A549 (cell line): Measurements from ENCODE around the gene ARHGEF38.
"Not testable (repeated sequence)": the region's sequence is repeated elsewhere in the genome, so short reads cannot be mapped to it uniquely, and the experiment has no call there.

Experiments
- CEBPB ChIP-seq, 2 experiments: fragments of >200 bp in 1 of 2; sonication (Bioruptor Twin) in 1 of 2; formaldehyde crosslinking in 1 of 2; IDR thresholded peaks; 2 replicates each; pipeline ENCODE4 v1.6.1; 2012 to 2016
- CTCF ChIP-seq: fragments of >200 bp; sonication (Bioruptor Twin); formaldehyde crosslinking; IDR thresholded peaks from 3 replicates; pipeline ENCODE4 v1.5.1; 2016
- ELK1 ChIP-seq: fragments of 150-350 bp; IDR thresholded peaks from 2 replicates; pipeline ENCODE4 v1.6.1; 2014; ENCODE audit warnings: low read depth, mild to moderate bottlenecking, low read length
- EP300 ChIP-seq, 2 experiments: fragments of >200 bp; sonication (Bioruptor Twin); formaldehyde crosslinking; IDR thresholded peaks; 2 replicates in 1 of 2; 3 replicates in 1 of 2; pipeline ENCODE4 v1.6.1; 2016 to 2017
- HDAC2 ChIP-seq: fragments of 200-600 bp; sonication (generic); IDR thresholded peaks from 2 replicates; pipeline ENCODE4 v1.6.1; 2016
- NR3C1 ChIP-seq: fragments of >200 bp; sonication (Bioruptor Twin); formaldehyde crosslinking; IDR thresholded peaks from 3 replicates; pipeline ENCODE4 v1.6.1; 2017
- POLR2A ChIP-seq: IDR thresholded peaks from 2 replicates; pipeline ENCODE4 v1.6.1; 2012; ENCODE audit warnings: mild to moderate bottlenecking, low read length
- REST ChIP-seq: fragments of 200-600 bp; sonication (generic); IDR thresholded peaks from 2 replicates; pipeline ENCODE4 v1.6.1; 2016; ENCODE audit warnings: antibody characterized with exemption, mild to moderate bottlenecking, moderate library complexity
- RNF2 ChIP-seq: fragments of 200-600 bp; sonication (generic); IDR thresholded peaks from 2 replicates; pipeline ENCODE4 v1.6.1; 2016; ENCODE audit warnings: low read depth, mild to moderate bottlenecking, antibody characterized with exemption, moderate library complexity, borderline replicate concordance

- not testable (repeated sequence) for TF ChIP-seq REST; CTCF; HDAC2; CEBPB (IDR thresholded peaks at IDR 0.05); ELK1; POLR2A; EP300 (IDR thresholded peaks at IDR 0.05); NR3C1; RNF2
Observed at GRCh38 chr4:105609819-105610218, 57.4 kb downstream of the ARHGEF38 start.
